ENCODE results near the gene CNTNAP2.

The CNTNAP2 gene

DNA sequence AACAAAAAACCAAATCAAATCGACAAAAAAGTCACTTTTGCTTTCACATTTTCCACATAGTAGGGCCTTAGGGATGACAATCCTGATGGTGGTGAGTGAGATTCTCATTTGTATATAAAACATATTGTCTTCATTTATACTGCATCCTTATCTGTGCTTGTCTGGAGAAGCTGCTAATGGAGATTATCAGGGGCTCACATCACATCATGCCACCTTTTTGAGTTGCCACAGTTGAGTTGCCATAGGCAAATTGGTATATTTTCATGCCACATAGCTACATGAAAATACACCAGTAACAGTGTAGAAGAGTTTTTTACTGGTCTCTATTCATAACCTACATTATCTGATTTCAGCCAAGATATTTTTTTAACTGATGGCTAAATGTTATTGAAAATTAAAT lies 85.3 kb downstream of the CNTNAP2 start:
- no peaks in the 10 kb centered on the region for H3K4me1 ChIP-seq (ENCODE audit: insufficient read depth, low read length)
- H3K9ac ChIP-seq (ENCODE audit: low read depth, low read length): no peak overlapping the region
- no peak overlapping the region for H3K4me3 ChIP-seq (ENCODE audit: low read depth in 1 of 2, low read length in 2 of 2)
- TF ChIP-seq CTCF (IDR thresholded peaks at IDR 0.05; ENCODE audit: borderline replicate concordance, extremely low read depth, low read length, poor library complexity, severe bottlenecking): no peak
- no peak for TF ChIP-seq EZH2 (IDR thresholded peaks at IDR 0.05; ENCODE audit: borderline replicate concordance, low read depth, low read length, severe bottlenecking)
- H3K4me2 ChIP-seq (ENCODE audit: insufficient read depth, low read length): no peak overlapping the region
- H3K36me3 ChIP-seq (ENCODE audit: insufficient read depth, low read length): no peaks in the 10 kb centered on the region
- no peaks in the 10 kb centered on the region for H3K27me3 ChIP-seq (ENCODE audit: insufficient read depth, low read length, poor library complexity)
- no peak overlapping the region for H2AFZ ChIP-seq (ENCODE audit: low read depth, low read length)
- no peaks in the 10 kb centered on the region for H4K20me1 ChIP-seq (ENCODE audit: insufficient read depth, low read length)
- no peaks in the 10 kb centered on the region for H3K9me3 ChIP-seq (ENCODE audit: insufficient read depth, low read length, severe bottlenecking)
- DNase-seq (no peak), ATAC-seq (ENCODE audit: insufficient read depth, low read depth) (no peak)
- H3K27ac ChIP-seq (ENCODE audit: low read length): no peak overlapping the region
- H3K79me2 ChIP-seq (ENCODE audit: insufficient read depth, low read length): no peaks in the 10 kb centered on the region

GRCh38 chr7:146206270-146206669 lies 89.7 kb downstream of the CNTNAP2 start:
- no peaks in the 10 kb centered on the region for H3K9me3 ChIP-seq (ENCODE audit: insufficient read depth, low read length, severe bottlenecking)
- no peaks in the 10 kb centered on the region for H4K20me1 ChIP-seq (ENCODE audit: insufficient read depth, low read length)
- H2AFZ ChIP-seq (ENCODE audit: low read depth, low read length): no peak overlapping the region
- no peak for ATAC-seq (ENCODE audit: insufficient read depth, low read depth)
- no peak overlapping the region for H3K27ac ChIP-seq (ENCODE audit: low read length)
- TF ChIP-seq CTCF (IDR thresholded peaks at IDR 0.05; ENCODE audit: borderline replicate concordance, extremely low read depth, low read length, poor library complexity, severe bottlenecking) (no peak), EZH2 (IDR thresholded peaks at IDR 0.05; ENCODE audit: borderline replicate concordance, low read depth, low read length, severe bottlenecking) (no peak)
- no peaks in the 10 kb centered on the region for H3K79me2 ChIP-seq (ENCODE audit: insufficient read depth, low read length)
- no peaks in the 10 kb centered on the region for H3K27me3 ChIP-seq (ENCODE audit: insufficient read depth, low read length, poor library complexity)
- no peaks in the 10 kb centered on the region for H3K36me3 ChIP-seq (ENCODE audit: insufficient read depth, low read length)
- DNase-seq: no peak
- no peaks in the 10 kb centered on the region for H3K4me1 ChIP-seq (ENCODE audit: insufficient read depth, low read length)
- no peak overlapping the region for H3K9ac ChIP-seq (ENCODE audit: low read depth, low read length)
- no peak overlapping the region for H3K4me3 ChIP-seq (ENCODE audit: low read depth in 1 of 2, low read length in 2 of 2)
- no peak overlapping the region for H3K4me2 ChIP-seq (ENCODE audit: insufficient read depth, low read length)

DNA sequence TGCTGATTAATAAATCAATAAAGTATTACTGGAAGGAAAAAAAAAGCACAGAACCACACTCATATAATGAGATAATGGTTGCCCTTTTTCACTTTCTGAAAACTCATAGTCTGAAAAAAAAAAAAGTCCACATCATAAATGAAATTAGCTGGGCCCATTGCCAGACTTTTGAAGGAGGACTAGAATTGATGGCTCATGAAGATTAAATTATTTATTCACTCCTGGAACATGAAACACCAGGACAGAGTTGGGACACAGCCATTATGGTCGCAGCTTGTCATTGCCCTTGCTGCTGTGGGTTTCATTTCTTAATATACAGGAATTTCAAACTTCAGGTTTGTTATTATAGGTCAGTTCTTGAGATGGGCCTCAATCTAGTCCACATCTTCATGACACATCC lies 91.9 kb downstream of the CNTNAP2 start:
- Histone ChIP-seq H3K79me2 (ENCODE audit: insufficient read depth, low read length) (no peaks in the 10 kb centered on the region), H3K27ac (ENCODE audit: low read length) (no peak overlapping the region), H3K4me1 (ENCODE audit: insufficient read depth, low read length) (no peaks in the 10 kb centered on the region), H3K9me3 (ENCODE audit: insufficient read depth, low read length, severe bottlenecking) (no peaks in the 10 kb centered on the region), H3K27me3 (ENCODE audit: insufficient read depth, low read length, poor library complexity) (no peaks in the 10 kb centered on the region), H3K9ac (ENCODE audit: low read depth, low read length) (no peak overlapping the region), H3K4me3 (ENCODE audit: low read depth in 1 of 2, low read length in 2 of 2) (no peak overlapping the region), H3K36me3 (ENCODE audit: insufficient read depth, low read length) (no peaks in the 10 kb centered on the region), H2AFZ (ENCODE audit: low read depth, low read length) (no peak overlapping the region), H4K20me1 (ENCODE audit: insufficient read depth, low read length) (no peaks in the 10 kb centered on the region), H3K4me2 (ENCODE audit: insufficient read depth, low read length) (no peak overlapping the region)
- TF ChIP-seq CTCF (IDR thresholded peaks at IDR 0.05; ENCODE audit: borderline replicate concordance, extremely low read depth, low read length, poor library complexity, severe bottlenecking) (no peak), EZH2 (IDR thresholded peaks at IDR 0.05; ENCODE audit: borderline replicate concordance, low read depth, low read length, severe bottlenecking) (no peak)
- ATAC-seq (ENCODE audit: insufficient read depth, low read depth): no peak
- no peak for DNase-seq

- H3K4me2 ChIP-seq (ENCODE audit: insufficient read depth, low read length): no peak overlapping the region
- no peak overlapping the region for H2AFZ ChIP-seq (ENCODE audit: low read depth, low read length)
- no peaks in the 10 kb centered on the region for H3K9me3 ChIP-seq (ENCODE audit: insufficient read depth, low read length, severe bottlenecking)
- no peaks in the 10 kb centered on the region for H3K27me3 ChIP-seq (ENCODE audit: insufficient read depth, low read length, poor library complexity)
- H3K4me1 ChIP-seq (ENCODE audit: insufficient read depth, low read length): no peaks in the 10 kb centered on the region
- no peak overlapping the region for H3K4me3 ChIP-seq (ENCODE audit: low read depth in 1 of 2, low read length in 2 of 2)
- no peak overlapping the region for H3K9ac ChIP-seq (ENCODE audit: low read depth, low read length)
- no peak for ATAC-seq (ENCODE audit: insufficient read depth, low read depth)
- no peaks in the 10 kb centered on the region for H4K20me1 ChIP-seq (ENCODE audit: insufficient read depth, low read length)
- no peaks in the 10 kb centered on the region for H3K36me3 ChIP-seq (ENCODE audit: insufficient read depth, low read length)
- DNase-seq: no peak
- no peak overlapping the region for H3K27ac ChIP-seq (ENCODE audit: low read length)
- TF ChIP-seq EZH2 (IDR thresholded peaks at IDR 0.05; ENCODE audit: borderline replicate concordance, low read depth, low read length, severe bottlenecking): no peak
- TF ChIP-seq CTCF (IDR thresholded peaks at IDR 0.05; ENCODE audit: borderline replicate concordance, extremely low read depth, low read length, poor library complexity, severe bottlenecking): no peak
- no peaks in the 10 kb centered on the region for H3K79me2 ChIP-seq (ENCODE audit: insufficient read depth, low read length)
Measured at GRCh38 chr7:146214842-146215241, 98.2 kb downstream of the CNTNAP2 start.
